Caco-2 (cell line): ENCODE measurements around the gene TMPRSS11E. TPM values are rescaled to one million over a fixed set of nuclear protein-coding genes. Genes with fewer than 3 reads are reported as not detected.

Experiments
- BruUV-seq: library from RNA; stranded (reverse); fragments of 400-500 nt; replicated peaks from 2 replicates; lab custom pipeline; 2021; lab: Mats Ljungman, UMichigan
- CTCF ChIA-PET: fragments of 300-600 bp; sonication (Branson Sonifier 250); formaldehyde crosslinking; loops from one replicate; lab custom pipeline; 2022; ENCODE audit warnings: antibody characterized with exemption; lab: Charles Lee
- POLR2A ChIA-PET: fragments of 300-600 bp; sonication (Branson Sonifier 250); formaldehyde crosslinking; loops from one replicate; lab custom pipeline; 2022; ENCODE audit warnings: antibody characterized with exemption; lab: Charles Lee
- DNase-seq, 2 experiments: peaks; one replicate each; pipeline versions ENCODE4 v3.0.0 to v3.0.0-alpha.2; 2020 to 2022
- H3K27me3 ChIP-seq: replicated peaks from 2 replicates; pipeline ENCODE4 v1.6.0; 2011; ENCODE audit warnings: low read length; ENCODE audit not compliant: control insufficient read depth, insufficient read depth
- H3K36me3 ChIP-seq: 2 replicates; pipeline ENCODE4 v1.5.1; 2011; ENCODE audit warnings: low read length; ENCODE audit not compliant: control insufficient read depth, insufficient read depth
- H3K4me1 ChIP-seq: fragments of 250-450 bp; sonication (Bioruptor Pico); 2 replicates; pipeline ENCODE4 v1.5.1; 2020; ENCODE audit warnings: mild to moderate bottlenecking
- H3K4me3 ChIP-seq: 2 replicates; pipeline ENCODE4 v1.5.1; 2011; ENCODE audit warnings: low read depth, mild to moderate bottlenecking, control low read depth, low read length
- H3K9me3 ChIP-seq: fragments of 250-450 bp; sonication (Bioruptor Pico); 2 replicates; pipeline ENCODE4 v1.5.1; 2020; ENCODE audit warnings: mild to moderate bottlenecking, moderate library complexity
- H3K27ac Mint-ChIP-seq: one replicate; pipeline ENCODE4 v1.8.0; 2022; ENCODE audit warnings: mixed read lengths; ENCODE audit not compliant: unreplicated experiment
- H3K27me3 Mint-ChIP-seq: one replicate; pipeline ENCODE4 v1.8.0; 2022; ENCODE audit warnings: mixed read lengths; ENCODE audit not compliant: insufficient read depth, unreplicated experiment
- H3K36me3 Mint-ChIP-seq: one replicate; pipeline ENCODE4 v1.8.0; 2022; ENCODE audit warnings: mild to moderate bottlenecking, mixed read lengths; ENCODE audit not compliant: insufficient read depth, unreplicated experiment
- H3K4me1 Mint-ChIP-seq: one replicate; pipeline ENCODE4 v1.8.0; 2022; ENCODE audit warnings: low read depth, mixed read lengths; ENCODE audit not compliant: unreplicated experiment
- H3K4me3 Mint-ChIP-seq: one replicate; pipeline ENCODE4 v1.8.0; 2022; ENCODE audit warnings: mild to moderate bottlenecking, moderate library complexity, mixed read lengths; ENCODE audit not compliant: unreplicated experiment
- H3K9me3 Mint-ChIP-seq: one replicate; pipeline ENCODE4 v1.8.0; 2022; ENCODE audit warnings: mixed read lengths; ENCODE audit not compliant: unreplicated experiment
- CTCF ChIP-seq, 2 experiments: fragments of 200-600 bp in 1 of 2; IDR thresholded peaks; 1 replicate in 1 of 2; 2 replicates in 1 of 2; pipeline versions ENCODE4 v1.5.1 to v1.8.0; 2011 to 2022; ENCODE audit warnings: antibody characterized with exemption in 1 of 2, control low read depth in 1 of 2, inconsistent platforms in 1 of 2, low read depth in 1 of 2, low read length in 1 of 2, mild to moderate bottlenecking in 1 of 2, moderate library complexity in 1 of 2; ENCODE audit not compliant: insufficient read depth in 1 of 2, severe bottlenecking in 1 of 2, unreplicated experiment in 1 of 2
- intact Hi-C: fragments of 100-400 bp; cut with micrococcal nuclease; formaldehyde crosslinking; loops from one replicate; pipeline ENCODE4 v1.10.0; 2022; ENCODE audit not compliant: unreplicated experiment
- total RNA-seq: library from RNA; stranded (reverse); gene quantifications from 2 replicates; pipeline ENCODE4 v1.2.3, GENCODE V29; 2022

The TMPRSS11E gene
- total RNA-seq, 1 experiment from 2014 or later = not detected

- no peak for TF ChIP-seq CTCF (IDR thresholded peaks at IDR 0.05; ENCODE audit: insufficient read depth in 1 of 2, low read depth in 1 of 2, low read length in 1 of 2, severe bottlenecking in 1 of 2, unreplicated experiment in 1 of 2)
- Mint-ChIP-seq H3K4me3 (no peak overlapping the region), H3K4me1 (no peaks in the 10 kb centered on the region), H3K9me3 (no peaks in the 10 kb centered on the region), H3K27me3 (no peaks in the 10 kb centered on the region), H3K27ac (no peak overlapping the region), H3K36me3 (no peaks in the 10 kb centered on the region)
- Histone ChIP-seq H3K27me3 (no peaks in the 10 kb centered on the region), H3K4me1 (no peaks in the 10 kb centered on the region), H3K4me3 (no peak overlapping the region), H3K36me3 (no peaks in the 10 kb centered on the region), H3K9me3 (no peaks in the 10 kb centered on the region)
- POLR2A ChIA-PET = no interaction called here
- no peak for DNase-seq
- no TSS peak for BruUV-seq
- intact Hi-C loops = no loop called here
- CTCF ChIA-PET = no interaction called here
Observed at GRCh38 chr4:68463796-68464195, 16.5 kb downstream of the TMPRSS11E start.

- TF ChIP-seq CTCF (IDR thresholded peaks at IDR 0.05; ENCODE audit: insufficient read depth in 1 of 2, low read depth in 1 of 2, low read length in 1 of 2, severe bottlenecking in 1 of 2, unreplicated experiment in 1 of 2) = no peak
- Mint-ChIP-seq H3K4me3 (no peak overlapping the region), H3K27ac (no peak overlapping the region), H3K36me3 (no peaks in the 10 kb centered on the region), H3K27me3 (no peaks in the 10 kb centered on the region), H3K4me1 (no peaks in the 10 kb centered on the region), H3K9me3 (no peaks in the 10 kb centered on the region)
- H3K9me3 ChIP-seq = no peaks in the 10 kb centered on the region
- ChIA-PET CTCF (no interaction called here), POLR2A (no interaction called here)
- intact Hi-C loops = no loop called here
- H3K27me3 ChIP-seq = no peaks in the 10 kb centered on the region
- H3K4me1 ChIP-seq = no peaks in the 10 kb centered on the region
- no TSS peak for BruUV-seq
- H3K4me3 ChIP-seq = no peak overlapping the region
- no peak for DNase-seq
- no peaks in the 10 kb centered on the region for H3K36me3 ChIP-seq
Observed at GRCh38 chr4:68465058-68465457, 17.8 kb downstream of the TMPRSS11E start.

DNA sequence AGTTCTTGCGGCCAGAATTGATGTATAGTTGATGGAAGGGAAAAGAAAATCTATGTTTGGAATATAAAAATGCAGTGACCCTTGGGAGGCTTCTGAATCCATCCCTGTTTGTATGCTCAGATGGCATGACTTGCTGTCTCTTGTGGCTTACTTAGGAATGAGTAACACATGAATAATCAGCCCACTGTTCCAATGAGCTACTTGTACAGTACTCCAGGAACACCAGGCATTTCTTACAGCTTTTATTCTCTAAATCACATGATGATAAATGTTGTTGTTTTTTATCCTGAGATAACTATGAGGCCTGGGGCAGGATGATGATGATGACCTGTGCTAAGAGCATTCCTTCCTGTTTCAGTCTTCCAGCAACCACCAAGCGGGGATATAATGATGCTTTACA, 18.9 kb downstream of the TMPRSS11E start:
- Mint-ChIP-seq H3K4me3 (no peak overlapping the region), H3K9me3 (no peaks in the 10 kb centered on the region), H3K27ac (no peak overlapping the region), H3K4me1 (no peaks in the 10 kb centered on the region), H3K36me3 (no peaks in the 10 kb centered on the region), H3K27me3 (no peaks in the 10 kb centered on the region)
- BruUV-seq = no TSS peak
- no peaks in the 10 kb centered on the region for H3K27me3 ChIP-seq
- H3K36me3 ChIP-seq = no peaks in the 10 kb centered on the region
- H3K9me3 ChIP-seq = no peaks in the 10 kb centered on the region
- POLR2A ChIA-PET = no interaction called here
- intact Hi-C loops = no loop called here
- no peak for DNase-seq
- TF ChIP-seq CTCF (IDR thresholded peaks at IDR 0.05; ENCODE audit: insufficient read depth in 1 of 2, low read depth in 1 of 2, low read length in 1 of 2, severe bottlenecking in 1 of 2, unreplicated experiment in 1 of 2) = no peak
- H3K4me1 ChIP-seq = no peaks in the 10 kb centered on the region
- CTCF ChIA-PET = no interaction called here
- no peak overlapping the region for H3K4me3 ChIP-seq
